GM03348 (cell line): ENCODE measurements around the gene WFIKKN2.

Experiments used
- DNase-seq: peaks from one replicate; pipeline ENCODE4 v3.0.0; 2012; ENCODE audit warnings: low spot score

Gene WFIKKN2

GRCh38 chr17:50808888-50809287 lies 26.5 kb upstream of the WFIKKN2 start:
- no peak for DNase-seq

- DNase-seq: no peak
These were observed 21.8 kb upstream of the WFIKKN2 start for GRCh38 chr17:50813583-50813982.

- no peak for DNase-seq
These were observed 20.0 kb upstream of the WFIKKN2 start for GRCh38 chr17:50815400-50815799.

GRCh38 chr17:50816271-50816670 lies 19.1 kb upstream of the WFIKKN2 start:
- no peak for DNase-seq

- DNase-seq: peak; percentile 78
These were observed 18.3 kb upstream of the WFIKKN2 start for GRCh38 chr17:50816771-50817751.

- no peak for DNase-seq
These were observed 17.5 kb upstream of the WFIKKN2 start for GRCh38 chr17:50817838-50818237.

- no peak for DNase-seq
These were observed 17.1 kb upstream of the WFIKKN2 start for GRCh38 chr17:50818261-50818660.

GRCh38 chr17:50818921-50819657 lies 16.3 kb upstream of the WFIKKN2 start:
- DNase-seq: no peak

GRCh38 chr17:50820651-50821050 lies 14.7 kb upstream of the WFIKKN2 start:
- DNase-seq: no peak

GRCh38 chr17:50822550-50822949 lies 12.8 kb upstream of the WFIKKN2 start:
- no peak for DNase-seq

- no peak for DNase-seq
These were observed 11.0 kb upstream of the WFIKKN2 start for GRCh38 chr17:50824429-50824828.

GRCh38 chr17:50825188-50825587 lies 10.2 kb upstream of the WFIKKN2 start:
- DNase-seq: no peak

- no peak for DNase-seq
These were observed 6.7 kb upstream of the WFIKKN2 start for GRCh38 chr17:50828508-50829170.

GRCh38 chr17:50829332-50829731 lies 6.1 kb upstream of the WFIKKN2 start:
- no peak for DNase-seq

- no peak for DNase-seq
These were observed 5.0 kb upstream of the WFIKKN2 start for GRCh38 chr17:50830352-50830751.

GRCh38 chr17:50830994-50831393 lies 4.4 kb upstream of the WFIKKN2 start:
- no peak for DNase-seq

GRCh38 chr17:50831471-50831928 lies 3.9 kb upstream of the WFIKKN2 start:
- no peak for DNase-seq

GRCh38 chr17:50832267-50832863 lies 3.0 kb upstream of the WFIKKN2 start:
- DNase-seq: no peak

GRCh38 chr17:50832864-50833381 lies 2.5 kb upstream of the WFIKKN2 start:
- no peak for DNase-seq

- no peak for DNase-seq
These were observed 1.6 kb upstream of the WFIKKN2 start for GRCh38 chr17:50833510-50834428.
